ENCODE data around the gene CAMK2D. TPM values are rescaled to one million over a fixed set of nuclear protein-coding genes. Genes with fewer than 3 reads are reported as not detected.

Gene CAMK2D
- total RNA-seq, 1 donor = 207 TPM

DNA sequence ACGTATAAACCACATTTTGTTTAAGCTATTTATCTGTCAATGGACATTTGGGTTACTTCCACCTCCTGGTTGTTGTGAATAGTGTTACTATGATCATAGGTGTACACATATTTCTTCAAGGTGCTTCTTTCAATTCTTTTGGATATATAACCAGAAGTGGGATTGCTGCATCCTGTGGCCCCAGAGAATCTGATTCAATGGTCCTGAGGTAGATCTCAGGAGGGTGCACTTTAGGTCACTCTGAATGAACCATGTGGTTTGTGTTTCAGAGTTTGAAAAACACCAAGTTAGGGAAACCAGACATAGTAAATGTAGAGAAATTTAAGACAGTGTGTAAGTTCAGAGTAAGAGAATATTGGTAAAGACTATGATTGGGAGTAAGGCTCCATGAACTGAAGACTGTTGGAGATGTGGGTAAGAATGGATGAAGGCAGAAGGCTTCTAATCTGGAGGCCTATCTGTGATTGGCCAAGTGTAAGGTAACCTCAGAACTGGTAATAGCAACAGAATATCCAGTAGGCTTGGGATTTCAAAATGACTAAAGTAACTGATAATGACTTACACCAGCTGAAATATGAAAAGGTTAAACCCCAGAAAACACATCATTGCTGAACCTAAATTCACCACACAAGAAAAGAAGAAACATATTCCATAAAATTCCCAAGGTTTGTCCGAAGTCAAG is 236.9 kb downstream of the CAMK2D start:
- Histone ChIP-seq H3K27me3 (ENCODE audit: insufficient read depth, low read length) (no peaks in the 10 kb centered on the region), H2AFZ (ENCODE audit: low read length) (no peak overlapping the region), H3K79me2 (ENCODE audit: insufficient read depth, low read length) (peaks cover 2% of the 10 kb centered on the region), H3K27ac (ENCODE audit: low read depth, low read length) (no peak overlapping the region), H3K4me3 (ENCODE audit: insufficient read depth, low read length) (no peak overlapping the region), H3K9me3 (ENCODE audit: low read depth, low read length) (no peaks in the 10 kb centered on the region), H3K36me3 (ENCODE audit: insufficient read depth, low read length) (peaks cover 50% of the 10 kb centered on the region), H4K20me1 (ENCODE audit: insufficient read depth, low read length) (peaks cover 2% of the 10 kb centered on the region), H3K4me1 (ENCODE audit: insufficient read depth, low read length) (no peaks in the 10 kb centered on the region), H3K4me2 (ENCODE audit: insufficient read depth, low read length) (no peak overlapping the region)
- TF ChIP-seq, protein P1, sequence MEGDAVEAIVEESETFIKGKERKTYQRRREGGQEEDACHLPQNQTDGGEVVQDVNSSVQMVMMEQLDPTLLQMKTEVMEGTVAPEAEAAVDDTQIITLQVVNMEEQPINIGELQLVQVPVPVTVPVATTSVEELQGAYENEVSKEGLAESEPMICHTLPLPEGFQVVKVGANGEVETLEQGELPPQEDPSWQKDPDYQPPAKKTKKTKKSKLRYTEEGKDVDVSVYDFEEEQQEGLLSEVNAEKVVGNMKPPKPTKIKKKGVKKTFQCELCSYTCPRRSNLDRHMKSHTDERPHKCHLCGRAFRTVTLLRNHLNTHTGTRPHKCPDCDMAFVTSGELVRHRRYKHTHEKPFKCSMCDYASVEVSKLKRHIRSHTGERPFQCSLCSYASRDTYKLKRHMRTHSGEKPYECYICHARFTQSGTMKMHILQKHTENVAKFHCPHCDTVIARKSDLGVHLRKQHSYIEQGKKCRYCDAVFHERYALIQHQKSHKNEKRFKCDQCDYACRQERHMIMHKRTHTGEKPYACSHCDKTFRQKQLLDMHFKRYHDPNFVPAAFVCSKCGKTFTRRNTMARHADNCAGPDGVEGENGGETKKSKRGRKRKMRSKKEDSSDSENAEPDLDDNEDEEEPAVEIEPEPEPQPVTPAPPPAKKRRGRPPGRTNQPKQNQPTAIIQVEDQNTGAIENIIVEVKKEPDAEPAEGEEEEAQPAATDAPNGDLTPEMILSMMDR (IDR thresholded peaks at IDR 0.05; ENCODE audit: extremely low read depth, low read depth, low read length) = no peak
- DNase-seq (ENCODE audit: insufficient read length, low spot score, missing footprints) = no peak

GRCh38 chr4:113524096-113524495 is 237.4 kb downstream of the CAMK2D start:
- Histone ChIP-seq H3K27me3 (ENCODE audit: insufficient read depth, low read length) (no peaks in the 10 kb centered on the region), H3K4me3 (ENCODE audit: insufficient read depth, low read length) (no peak overlapping the region), H3K36me3 (ENCODE audit: insufficient read depth, low read length) (peaks cover 45% of the 10 kb centered on the region), H3K27ac (ENCODE audit: low read depth, low read length) (no peak overlapping the region), H2AFZ (ENCODE audit: low read length) (no peak overlapping the region), H3K4me1 (ENCODE audit: insufficient read depth, low read length) (no peaks in the 10 kb centered on the region), H3K79me2 (ENCODE audit: insufficient read depth, low read length) (peaks cover 2% of the 10 kb centered on the region), H3K9me3 (ENCODE audit: low read depth, low read length) (no peaks in the 10 kb centered on the region), H3K4me2 (ENCODE audit: insufficient read depth, low read length) (no peak overlapping the region), H4K20me1 (ENCODE audit: insufficient read depth, low read length) (peaks cover 2% of the 10 kb centered on the region)
- DNase-seq (ENCODE audit: insufficient read length, low spot score, missing footprints) = no peak
- TF ChIP-seq, protein P1 (IDR thresholded peaks at IDR 0.05; ENCODE audit: extremely low read depth, low read depth, low read length) = no peak

- H3K79me2 ChIP-seq (ENCODE audit: insufficient read depth, low read length) = peaks cover 2% of the 10 kb centered on the region
- no peak for DNase-seq (ENCODE audit: insufficient read length, low spot score, missing footprints)
- no peak overlapping the region for H3K27ac ChIP-seq (ENCODE audit: low read depth, low read length)
- no peaks in the 10 kb centered on the region for H3K4me1 ChIP-seq (ENCODE audit: insufficient read depth, low read length)
- H3K4me3 ChIP-seq (ENCODE audit: insufficient read depth, low read length) = no peak overlapping the region
- H3K36me3 ChIP-seq (ENCODE audit: insufficient read depth, low read length) = peaks cover 46% of the 10 kb centered on the region
- H3K27me3 ChIP-seq (ENCODE audit: insufficient read depth, low read length) = no peaks in the 10 kb centered on the region
- TF ChIP-seq, protein P1 (IDR thresholded peaks at IDR 0.05; ENCODE audit: extremely low read depth, low read depth, low read length) = no peak
- no peak overlapping the region for H2AFZ ChIP-seq (ENCODE audit: low read length)
- no peak overlapping the region for H3K4me2 ChIP-seq (ENCODE audit: insufficient read depth, low read length)
- H4K20me1 ChIP-seq (ENCODE audit: insufficient read depth, low read length) = peaks cover 2% of the 10 kb centered on the region
- H3K9me3 ChIP-seq (ENCODE audit: low read depth, low read length) = no peaks in the 10 kb centered on the region
These were observed 239.1 kb downstream of the CAMK2D start for GRCh38 chr4:113522433-113522832.

- H3K27me3 ChIP-seq (ENCODE audit: insufficient read depth, low read length) = no peaks in the 10 kb centered on the region
- H3K36me3 ChIP-seq (ENCODE audit: insufficient read depth, low read length) = peaks cover 68% of the 10 kb centered on the region
- H3K4me2 ChIP-seq (ENCODE audit: insufficient read depth, low read length) = no peak overlapping the region
- H3K27ac ChIP-seq (ENCODE audit: low read depth, low read length) = no peak overlapping the region
- no peak for DNase-seq (ENCODE audit: insufficient read length, low spot score, missing footprints)
- TF ChIP-seq, protein P1 (IDR thresholded peaks at IDR 0.05; ENCODE audit: extremely low read depth, low read depth, low read length) = no peak
- H2AFZ ChIP-seq (ENCODE audit: low read length) = no peak overlapping the region
- no peaks in the 10 kb centered on the region for H3K9me3 ChIP-seq (ENCODE audit: low read depth, low read length)
- no peaks in the 10 kb centered on the region for H3K4me1 ChIP-seq (ENCODE audit: insufficient read depth, low read length)
- no peaks in the 10 kb centered on the region for H3K79me2 ChIP-seq (ENCODE audit: insufficient read depth, low read length)
- no peak overlapping the region for H3K4me3 ChIP-seq (ENCODE audit: insufficient read depth, low read length)
- no peaks in the 10 kb centered on the region for H4K20me1 ChIP-seq (ENCODE audit: insufficient read depth, low read length)
These were observed 248.2 kb downstream of the CAMK2D start for GRCh38 chr4:113513382-113513781.

All from osteoblast (primary cell).